Measurements from ENCODE around the gene THSD4.

DNA sequence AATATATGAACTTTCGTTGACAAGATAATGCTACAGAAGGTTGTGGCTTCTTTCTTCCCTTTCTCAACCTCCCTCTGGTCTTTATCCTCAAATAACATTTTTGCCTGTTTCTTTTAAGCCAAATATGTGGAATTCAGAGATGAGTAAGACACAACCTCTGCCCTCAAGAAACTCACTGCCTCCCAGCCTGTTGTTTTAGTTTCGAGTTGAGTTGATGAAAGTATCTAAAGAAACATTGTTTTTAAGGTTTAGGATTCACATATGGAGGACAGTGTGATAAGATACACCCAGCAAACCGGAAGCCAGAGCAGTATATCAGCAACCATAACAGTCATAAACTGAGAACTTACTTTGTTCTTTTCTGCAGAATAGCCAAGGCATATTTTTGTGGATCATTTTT, 218.6 kb downstream of the THSD4 start:
- no peak for TF ChIP-seq ETV6 (IDR thresholded peaks at IDR 0.05; ENCODE audit: borderline replicate concordance in 1 of 2, low read depth in 2 of 2, low read length in 1 of 2)
- TF ChIP-seq ETV6 (CRISPR knock-in tag; IDR thresholded peaks at IDR 0.05; ENCODE audit: borderline replicate concordance): no peak
- TF ChIP-seq TAF7 (tag; IDR thresholded peaks at IDR 0.05): no peak
